GM10266 (cell line): ENCODE results near the gene UACA.

Source experiments
- DNase-seq: peaks from one replicate; pipeline ENCODE4 v3.0.0; 2012; ENCODE audit errors: extremely low spot score
- TF ChIP-seq, protein P1 (sequence below): IDR thresholded peaks from 2 replicates; pipeline ENCODE4 v1.5.1; 2012; ENCODE audit warnings: mild to moderate bottlenecking, low read depth; ENCODE audit not compliant: control insufficient read depth, insufficient read depth; ENCODE audit errors: missing control alignments

Gene UACA

DNA sequence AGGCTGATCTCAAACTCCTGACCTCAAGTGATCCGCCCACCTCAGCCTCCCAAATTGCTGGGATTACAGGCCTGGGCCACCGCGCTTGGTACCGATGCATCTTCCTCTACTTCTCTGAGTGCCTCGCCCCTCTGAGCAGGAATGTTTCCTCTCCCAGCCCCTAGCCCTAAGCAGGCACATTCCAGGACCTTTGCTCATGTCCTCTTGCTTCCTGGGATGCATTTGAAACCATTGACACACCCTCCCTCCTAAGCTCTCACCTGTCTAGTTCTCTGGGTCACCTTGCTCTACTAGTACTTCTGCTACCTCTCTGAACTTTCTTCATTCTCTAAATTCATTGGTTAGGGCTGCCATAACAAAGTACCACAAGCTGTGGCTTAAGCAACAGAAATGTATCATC lies 17.9 kb upstream of the UACA start:
- DNase-seq: no peak
- TF ChIP-seq, protein P1, sequence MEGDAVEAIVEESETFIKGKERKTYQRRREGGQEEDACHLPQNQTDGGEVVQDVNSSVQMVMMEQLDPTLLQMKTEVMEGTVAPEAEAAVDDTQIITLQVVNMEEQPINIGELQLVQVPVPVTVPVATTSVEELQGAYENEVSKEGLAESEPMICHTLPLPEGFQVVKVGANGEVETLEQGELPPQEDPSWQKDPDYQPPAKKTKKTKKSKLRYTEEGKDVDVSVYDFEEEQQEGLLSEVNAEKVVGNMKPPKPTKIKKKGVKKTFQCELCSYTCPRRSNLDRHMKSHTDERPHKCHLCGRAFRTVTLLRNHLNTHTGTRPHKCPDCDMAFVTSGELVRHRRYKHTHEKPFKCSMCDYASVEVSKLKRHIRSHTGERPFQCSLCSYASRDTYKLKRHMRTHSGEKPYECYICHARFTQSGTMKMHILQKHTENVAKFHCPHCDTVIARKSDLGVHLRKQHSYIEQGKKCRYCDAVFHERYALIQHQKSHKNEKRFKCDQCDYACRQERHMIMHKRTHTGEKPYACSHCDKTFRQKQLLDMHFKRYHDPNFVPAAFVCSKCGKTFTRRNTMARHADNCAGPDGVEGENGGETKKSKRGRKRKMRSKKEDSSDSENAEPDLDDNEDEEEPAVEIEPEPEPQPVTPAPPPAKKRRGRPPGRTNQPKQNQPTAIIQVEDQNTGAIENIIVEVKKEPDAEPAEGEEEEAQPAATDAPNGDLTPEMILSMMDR: no peak

DNA sequence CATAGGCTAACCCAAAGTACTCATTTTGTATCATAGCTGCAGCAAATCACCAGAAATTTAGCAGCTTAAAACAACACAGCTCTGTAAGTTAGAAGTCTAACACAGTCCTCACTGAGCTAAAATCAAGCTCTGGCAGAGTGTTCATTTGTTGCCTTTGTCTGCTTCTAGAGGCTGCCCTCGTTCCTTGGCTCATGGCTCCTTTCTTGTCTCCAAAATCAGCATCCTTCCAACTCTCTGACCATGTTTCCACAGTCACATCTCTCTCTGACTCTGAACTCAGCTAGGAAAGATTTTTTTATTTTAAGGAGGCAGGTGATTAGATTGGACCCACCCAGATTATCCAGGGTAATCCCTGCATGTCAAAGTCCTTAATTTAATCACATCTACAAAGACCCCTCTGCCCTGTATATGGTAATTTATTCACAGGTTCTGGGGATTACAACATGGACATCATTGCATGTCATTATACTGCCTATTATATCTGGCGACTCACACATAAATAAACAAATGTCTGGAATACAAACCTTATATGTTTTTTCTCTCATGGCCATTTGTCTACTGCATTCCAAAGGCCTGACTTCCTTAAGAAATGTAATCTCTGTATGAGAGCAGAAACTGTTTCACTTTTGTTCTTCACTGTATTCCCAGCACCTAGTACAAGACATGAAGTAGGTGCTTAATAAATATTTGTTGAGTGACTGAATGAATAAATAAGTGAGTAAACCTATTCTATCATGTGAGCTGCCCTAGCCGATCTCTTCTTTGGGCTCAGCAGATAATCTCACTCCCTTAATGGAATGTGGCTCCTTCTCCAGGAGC lies 15.1 kb upstream of the UACA start:
- DNase-seq: no peak
- TF ChIP-seq, protein P1: no peak

GRCh38 chr15:70777170-70777926 lies 14.0 kb upstream of the UACA start:
- DNase-seq: no peak

GRCh38 chr15:70775160-70775559 lies 11.8 kb upstream of the UACA start:
- TF ChIP-seq, protein P1: no peak
- DNase-seq: no peak

More at GRCh38 chr15:70777170-70777926, 14.0 kb upstream of the UACA start:
- TF ChIP-seq, protein P1: no peak

- TF ChIP-seq, protein P1: no peak
- no peak for DNase-seq
Observed at GRCh38 chr15:70772402-70772801, 9.0 kb upstream of the UACA start.

DNA sequence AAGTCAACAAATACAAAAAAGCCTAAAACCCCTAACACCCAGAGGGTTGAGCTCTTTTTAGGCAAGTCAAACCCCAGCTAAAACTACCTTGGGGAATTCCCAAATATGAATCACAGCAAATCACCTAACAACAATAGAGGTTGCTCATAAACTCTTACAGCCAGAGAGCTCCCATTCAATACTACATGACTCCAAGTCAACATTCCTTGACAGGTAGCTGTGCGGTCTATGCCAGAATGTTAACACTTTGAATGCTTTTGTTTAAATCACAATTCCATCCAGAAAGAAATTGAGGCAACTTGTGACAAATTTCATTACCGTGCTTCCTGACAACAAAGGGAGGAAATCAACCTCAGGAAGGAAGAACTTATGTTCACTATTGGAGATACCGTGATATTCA lies 7.5 kb upstream of the UACA start:
- DNase-seq: no peak

More for the DNA sequence above, 7.5 kb upstream of the UACA start:
- TF ChIP-seq, protein P1: no peak
